ENCODE data around the gene HINT2. TPM values are rescaled to one million over a fixed set of nuclear protein-coding genes. Genes with fewer than 3 reads are reported as not detected.

HINT2 gene
- total RNA-seq, 1 donor from 2014 or later: 9.0 TPM

- FAIRE-seq: no peak
Observed at GRCh38 chr9:35814106-35814840, 569 bp downstream of the HINT2 start.

GRCh38 chr9:35813434-35814105 is 1.3 kb downstream of the HINT2 start:
- FAIRE-seq: no peak
- DNase-seq (ENCODE audit: low spot score in 2 of 2): no peak

More at GRCh38 chr9:35814106-35814840, 569 bp downstream of the HINT2 start:
- DNase-seq (ENCODE audit: low spot score in 2 of 2): peak; percentile 47

GRCh38 chr9:35812025-35812602 is 2.7 kb downstream of the HINT2 start, which contains the start of gene SPAG8:
SPAG8 (minus strand) TSS chr9:35812262; CDS start chr9:35812147, 115 bp downstream.
- peak; percentile 75 to 88 for DNase-seq (ENCODE audit: low spot score in 2 of 2)
- FAIRE-seq: no peak

- FAIRE-seq: no peak
- no peak for DNase-seq (ENCODE audit: low spot score in 2 of 2)
Observed at GRCh38 chr9:35811381-35812024, 3.3 kb downstream of the HINT2 start.

GRCh38 chr9:35810122-35810521 is 4.7 kb downstream of the HINT2 start:
- FAIRE-seq (no peak), DNase-seq (ENCODE audit: low spot score in 2 of 2) (no peak)

- no peak for DNase-seq (ENCODE audit: low spot score in 2 of 2)
- FAIRE-seq: no peak
Observed at GRCh38 chr9:35808433-35808832, 6.4 kb downstream of the HINT2 start.

GRCh38 chr9:35806101-35806500 is 8.7 kb downstream of the HINT2 start:
- DNase-seq (ENCODE audit: low spot score in 2 of 2) (no peak), FAIRE-seq (no peak)

GRCh38 chr9:35801328-35802128 is 13.3 kb downstream of the HINT2 start:
- FAIRE-seq (no peak), DNase-seq (ENCODE audit: low spot score in 2 of 2) (no peak)

- FAIRE-seq (no peak), DNase-seq (ENCODE audit: low spot score in 2 of 2) (no peak)
Observed at GRCh38 chr9:35800530-35800929, 14.3 kb downstream of the HINT2 start.

GRCh38 chr9:35798658-35799374 is 16.0 kb downstream of the HINT2 start:
- no peak for DNase-seq (ENCODE audit: low spot score in 2 of 2)
- no peak for FAIRE-seq

- FAIRE-seq (no peak), DNase-seq (ENCODE audit: low spot score in 2 of 2) (no peak)
Observed at GRCh38 chr9:35797311-35798109, 17.3 kb downstream of the HINT2 start.

GRCh38 chr9:35795695-35796094 is 19.1 kb downstream of the HINT2 start:
- DNase-seq (ENCODE audit: low spot score in 2 of 2): no peak
- no peak for FAIRE-seq

GRCh38 chr9:35793461-35793860 is 21.4 kb downstream of the HINT2 start:
- DNase-seq (ENCODE audit: low spot score in 2 of 2) (no peak), FAIRE-seq (no peak)

GRCh38 chr9:35792826-35793225 is 22.0 kb downstream of the HINT2 start:
- FAIRE-seq (no peak), DNase-seq (ENCODE audit: low spot score in 2 of 2) (no peak)

- no peak for FAIRE-seq
- no peak for DNase-seq (ENCODE audit: low spot score in 2 of 2)
Observed at GRCh38 chr9:35792024-35792813, 22.6 kb downstream of the HINT2 start.

GRCh38 chr9:35791297-35791921 is 23.4 kb downstream of the HINT2 start, which contains the start of gene NPR2:
NPR2 (plus strand) TSS chr9:35791591; CDS start chr9:35792409, 818 bp downstream.
- DNase-seq (ENCODE audit: low spot score in 2 of 2) (peak; percentile 60 to 65), FAIRE-seq (no peak)
